ENCODE data around the gene FOXC1. TPM values are rescaled to one million over a fixed set of nuclear protein-coding genes. Genes with fewer than 3 reads are reported as not detected.

The FOXC1 gene
- total and polyA plus RNA-seq, 4 donors, result 0.08 to 0.33 (median 0.14) TPM

- Histone ChIP-seq H3K9me3 (ENCODE audit: control insufficient read depth in 4 of 4, low read length in 3 of 4) (peaks cover 0 to 5% (median under 1%) of the 10 kb centered on the region in 4 donors), H3K27ac (ENCODE audit: low read depth in 1 of 2, low read length in 2 of 2) (no peak overlapping the region), H3K36me3 (ENCODE audit: control insufficient read depth in 4 of 4, insufficient read depth in 3 of 4, low read depth in 1 of 4, low read length in 3 of 4) (peaks cover 0 to 2% (median 0%) of the 10 kb centered on the region in 4 donors), H3K4me3 (ENCODE audit: low read depth in 1 of 3, low read length in 3 of 3) (no peak overlapping the region), H3K27me3 (ENCODE audit: control insufficient read depth in 4 of 4, insufficient read depth in 4 of 4, low read length in 3 of 4) (peaks cover 2 to 36% (median 7%) of the 10 kb centered on the region in 4 donors), H3K9ac (ENCODE audit: low read depth in 1 of 2, low read length in 2 of 2) (no peak overlapping the region), H3K4me1 (ENCODE audit: control insufficient read depth in 4 of 4, insufficient read depth in 4 of 4, low read length in 3 of 4) (peaks cover 5 to 15% (median 9%) of the 10 kb centered on the region in 4 donors)
- 27% methylated on average over 40 of the region's 40 CpGs for WGBS
- DNase-seq (ENCODE audit: low spot score), result no peak
- no peak for TF ChIP-seq HNF4A (conservative IDR thresholded peaks at IDR 0.05)
Measured at GRCh38 chr6:1619098-1619672, 9.5 kb downstream of the FOXC1 start.

GRCh38 chr6:1619673-1620503 lies 10.2 kb downstream of the FOXC1 start:
- WGBS, result 11% methylated on average over 83 of the region's 83 CpGs

GRCh38 chr6:1620504-1621069 lies 10.9 kb downstream of the FOXC1 start:
- Histone ChIP-seq H3K9me3 (ENCODE audit: control insufficient read depth in 4 of 4, low read length in 3 of 4) (no peaks in the 10 kb centered on the region), H3K9ac (ENCODE audit: low read depth in 1 of 2, low read length in 2 of 2) (no peak overlapping the region), H3K27ac (ENCODE audit: low read depth in 1 of 2, low read length in 2 of 2) (no peak overlapping the region), H3K4me1 (ENCODE audit: control insufficient read depth in 4 of 4, insufficient read depth in 4 of 4, low read length in 3 of 4) (peaks cover 5 to 28% (median 12%) of the 10 kb centered on the region in 4 donors), H3K27me3 (ENCODE audit: control insufficient read depth in 4 of 4, insufficient read depth in 4 of 4, low read length in 3 of 4) (peaks cover 0 to 23% (median 8%) of the 10 kb centered on the region in 4 donors), H3K36me3 (ENCODE audit: control insufficient read depth in 4 of 4, insufficient read depth in 3 of 4, low read depth in 1 of 4, low read length in 3 of 4) (peaks cover 0 to 2% (median 0%) of the 10 kb centered on the region in 4 donors), H3K4me3 (ENCODE audit: low read depth in 1 of 3, low read length in 3 of 3) (peak overlapping the region in 1 of 3 donors; percentile 26)
- 39% methylated on average over 50 of the region's 50 CpGs for WGBS
- no peak for DNase-seq (ENCODE audit: low spot score)
- TF ChIP-seq EGR1 (IDR thresholded peaks at IDR 0.05; ENCODE audit: low read depth in 2 of 2), result no peak
- TF ChIP-seq CTCF (IDR thresholded peaks at IDR 0.05; ENCODE audit: low read depth, low read length, missing input control), result no peak
- no peak for TF ChIP-seq JUND (IDR thresholded peaks at IDR 0.05)
- no peak for TF ChIP-seq ATF3 (IDR thresholded peaks at IDR 0.05)
- TF ChIP-seq SP1 (IDR thresholded peaks at IDR 0.05), result no peak
- no peak for TF ChIP-seq NR2F2 (IDR thresholded peaks at IDR 0.05)

More at GRCh38 chr6:1619673-1620503, 10.2 kb downstream of the FOXC1 start:
- H3K9ac ChIP-seq (ENCODE audit: low read depth in 1 of 2, low read length in 2 of 2), result no peak overlapping the region
- H3K36me3 ChIP-seq (ENCODE audit: control insufficient read depth in 4 of 4, insufficient read depth in 3 of 4, low read depth in 1 of 4, low read length in 3 of 4), result peaks cover 0 to 2% (median 0%) of the 10 kb centered on the region in 4 donors
- TF ChIP-seq EGR1 (IDR thresholded peaks at IDR 0.05; ENCODE audit: low read depth in 2 of 2) (no peak), FOXA1 (IDR thresholded peaks at IDR 0.05) (no peak), NR2F2 (IDR thresholded peaks at IDR 0.05) (no peak), MAX (IDR thresholded peaks at IDR 0.05) (no peak), CTCF (IDR thresholded peaks at IDR 0.05; ENCODE audit: low read depth, low read length, missing input control) (no peak), HNF4A (conservative IDR thresholded peaks at IDR 0.05) (no peak), RAD21 (IDR thresholded peaks at IDR 0.05) (no peak), HNF4G (IDR thresholded peaks at IDR 0.05) (no peak), TAF1 (conservative IDR thresholded peaks at IDR 0.05) (no peak), YY1 (IDR thresholded peaks at IDR 0.05) (no peak), FOXA2 (IDR thresholded peaks at IDR 0.05) (no peak), RXRA (IDR thresholded peaks at IDR 0.05) (no peak), ATF3 (IDR thresholded peaks at IDR 0.05) (no peak), JUND (IDR thresholded peaks at IDR 0.05) (no peak)
- peak overlapping the region in 1 of 3 donors; percentile 26 for H3K4me3 ChIP-seq (ENCODE audit: low read depth in 1 of 3, low read length in 3 of 3)
- H3K27ac ChIP-seq (ENCODE audit: low read depth in 1 of 2, low read length in 2 of 2), result no peak overlapping the region
- peaks cover 0 to 3% (median 0%) of the 10 kb centered on the region in 4 donors for H3K9me3 ChIP-seq (ENCODE audit: control insufficient read depth in 4 of 4, low read length in 3 of 4)
- peaks cover 2 to 29% (median 6%) of the 10 kb centered on the region in 4 donors for H3K27me3 ChIP-seq (ENCODE audit: control insufficient read depth in 4 of 4, insufficient read depth in 4 of 4, low read length in 3 of 4)
- no peak for DNase-seq (ENCODE audit: low spot score)
- H3K4me1 ChIP-seq (ENCODE audit: control insufficient read depth in 4 of 4, insufficient read depth in 4 of 4, low read length in 3 of 4), result peaks cover 5 to 22% (median 8%) of the 10 kb centered on the region in 4 donors
